SW 1271 (cell line): ENCODE measurements around the gene SCAI.
"Not testable (repeated sequence)": the region's sequence is repeated elsewhere in the genome, so short reads cannot be mapped to it uniquely, and the experiment has no call there.

ENCODE experiments used
- DNase-seq, 2 experiments: peaks; one replicate each; lab custom pipeline; 2025; lab: John Stamatoyannopoulos, UW

Gene SCAI

DNA sequence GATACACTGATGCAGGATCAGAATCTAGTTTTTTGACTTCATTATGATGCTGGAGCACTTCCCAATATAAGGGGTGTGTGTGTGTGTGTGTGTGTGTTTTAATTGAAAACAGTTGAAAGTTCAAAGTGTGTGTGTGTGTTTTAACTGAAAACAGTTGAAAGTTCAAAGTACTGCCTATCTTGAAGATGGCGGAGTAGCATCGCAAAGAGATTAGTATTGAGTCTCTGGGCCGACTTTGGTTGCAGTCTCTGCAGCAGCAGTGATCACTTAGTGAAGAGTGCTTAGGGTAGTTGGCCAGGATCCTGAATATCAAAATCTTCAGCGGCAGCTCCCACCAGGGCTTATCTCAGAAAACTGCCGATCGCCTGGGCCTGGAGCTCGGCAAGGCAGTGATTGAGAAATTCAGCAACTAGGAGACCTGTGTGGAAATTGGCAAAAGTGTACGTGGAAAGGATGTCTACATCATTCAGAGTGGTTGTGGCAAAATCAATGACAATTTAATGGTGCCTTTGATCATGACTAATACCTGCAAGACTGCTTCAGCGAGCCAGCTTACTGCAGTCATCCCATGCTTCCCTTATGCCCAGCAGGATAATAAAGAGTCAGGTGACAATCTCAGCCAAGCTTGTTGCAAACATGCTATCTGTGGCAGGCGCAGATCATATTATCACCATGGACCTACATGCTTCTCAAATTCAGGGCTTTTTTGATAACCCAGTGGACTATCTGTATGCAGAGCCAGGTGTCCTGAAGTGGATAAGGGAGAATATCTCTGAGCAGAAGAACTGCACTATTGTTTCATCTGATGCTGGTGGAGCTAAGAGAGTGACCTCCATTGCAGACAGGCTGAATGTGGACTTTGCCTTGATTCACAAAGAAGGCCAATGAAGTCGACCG lies 7.3 kb upstream of the SCAI start:
- no peak for DNase-seq

DNA sequence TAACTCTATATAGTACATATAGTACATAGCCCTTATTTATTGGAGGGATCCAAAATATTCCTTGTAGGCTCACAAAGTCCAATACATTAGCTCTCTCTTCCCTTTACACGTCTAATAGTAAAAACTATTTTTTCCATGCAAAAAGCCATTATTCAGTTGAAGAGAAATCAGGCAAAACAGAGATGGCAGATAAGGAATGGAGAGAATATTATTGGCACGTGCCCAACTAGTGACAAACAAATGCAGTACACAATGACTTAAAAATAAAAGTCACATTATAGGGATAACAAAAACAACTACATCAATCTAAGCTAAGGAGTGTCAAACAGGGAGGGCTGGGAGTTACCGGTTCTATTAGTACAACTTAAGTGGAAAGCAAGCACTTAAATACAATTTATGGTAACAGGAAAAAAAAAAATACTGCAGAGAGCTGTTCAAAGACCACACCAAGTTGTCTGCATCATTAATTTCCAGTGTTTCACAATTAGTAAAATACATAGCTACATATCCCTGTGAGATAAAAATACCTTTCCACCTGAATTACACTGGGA lies 4.1 kb upstream of the SCAI start:
- DNase-seq = no peak

DNA sequence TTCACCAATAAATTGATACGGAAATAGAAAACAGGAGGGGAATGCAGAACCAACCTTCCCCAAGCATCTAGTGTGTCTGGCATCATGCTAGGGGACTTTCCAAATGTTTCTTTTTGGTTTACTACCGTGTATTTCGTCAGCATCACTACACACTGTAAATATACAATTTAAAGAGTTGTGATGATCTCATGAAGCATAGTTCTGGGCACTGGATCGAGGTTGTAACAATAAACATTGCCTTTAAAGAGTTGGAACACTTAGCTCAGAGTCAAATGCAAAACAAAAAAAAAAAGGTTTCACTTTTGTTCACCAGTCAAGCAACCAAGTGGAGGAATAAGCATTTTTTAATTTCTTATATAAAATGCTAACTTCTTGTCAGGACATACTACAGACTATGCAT lies 2.9 kb upstream of the SCAI start:
- DNase-seq = no peak

DNA sequence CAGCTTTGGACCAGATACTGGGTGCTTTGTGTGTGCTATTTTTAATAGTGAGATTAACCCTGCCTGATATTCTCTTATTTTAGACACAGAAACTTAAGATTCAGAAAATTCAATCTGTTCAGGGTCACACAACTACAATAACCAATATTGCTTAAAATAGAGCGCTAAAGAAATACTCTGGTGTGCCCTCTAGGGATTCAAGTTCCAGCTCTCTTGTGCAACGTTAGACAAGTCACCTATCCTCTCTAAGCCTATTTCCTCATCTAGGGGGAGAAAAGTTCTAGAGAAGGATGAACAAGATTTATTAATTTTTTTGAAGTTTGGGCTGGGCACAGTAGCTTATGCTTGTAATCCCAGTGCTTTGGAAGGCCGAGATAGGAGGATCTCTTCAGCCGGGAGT lies 2.1 kb upstream of the SCAI start:
- no peak for DNase-seq

DNA sequence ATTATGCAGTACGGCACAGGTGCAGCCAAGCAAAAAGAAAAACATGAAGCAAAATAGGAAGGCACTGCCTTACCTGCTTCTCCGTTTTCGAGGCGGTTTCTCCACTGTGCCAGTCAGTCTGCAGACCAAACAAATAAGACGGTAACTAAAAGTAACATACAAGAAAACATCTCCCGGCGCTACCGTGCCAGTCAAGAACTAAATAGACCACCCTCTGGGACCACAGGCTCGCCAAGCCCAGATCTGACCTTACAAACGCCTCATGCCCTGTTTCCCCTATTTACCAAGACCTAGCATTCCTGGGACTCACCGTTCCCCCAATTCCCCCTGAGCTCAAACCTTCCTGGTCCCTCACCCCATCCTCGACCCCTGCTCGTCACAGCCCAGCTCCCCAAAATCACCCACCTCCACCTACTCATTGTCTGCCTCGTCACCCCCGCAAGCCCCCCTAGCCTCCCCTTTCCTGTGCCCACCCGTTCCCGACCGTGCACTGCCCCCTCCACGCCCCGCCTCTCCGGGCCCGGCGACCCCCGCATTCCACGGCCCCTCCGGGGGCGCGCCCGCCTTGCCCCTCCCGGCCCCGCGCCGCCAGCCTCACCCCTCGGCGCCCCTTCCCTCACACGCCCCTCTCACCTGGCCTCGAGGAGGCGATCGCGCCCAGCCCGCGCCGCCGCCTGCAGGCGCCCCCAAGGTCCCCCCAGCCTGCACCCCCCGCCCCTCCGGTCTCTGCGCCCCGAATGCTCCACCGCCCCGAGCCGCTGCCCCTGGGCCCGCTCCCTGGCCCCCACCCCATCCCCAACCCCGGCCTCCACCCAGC lies 560 bp downstream of the SCAI start:
- no peak for DNase-seq

DNA sequence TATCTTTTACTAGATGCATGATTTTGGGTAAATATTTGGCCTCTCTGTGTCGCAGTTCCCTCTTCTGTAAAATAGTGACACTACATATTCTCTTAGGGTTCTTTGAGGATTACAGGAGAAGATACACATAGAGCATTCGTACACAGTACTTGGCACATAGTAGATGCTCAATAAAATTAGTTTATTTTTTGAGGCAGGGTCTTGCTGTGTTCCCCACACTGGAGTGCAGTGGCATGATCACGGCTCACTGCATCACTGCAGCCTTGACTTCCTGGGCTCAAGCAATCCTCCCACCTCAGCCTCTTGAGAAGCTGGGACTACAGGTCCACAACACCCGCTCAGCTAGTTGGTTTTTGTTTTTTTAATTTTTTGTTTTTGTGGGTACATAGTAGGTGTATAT lies 1.6 kb downstream of the SCAI start:
- DNase-seq = no peak

DNA sequence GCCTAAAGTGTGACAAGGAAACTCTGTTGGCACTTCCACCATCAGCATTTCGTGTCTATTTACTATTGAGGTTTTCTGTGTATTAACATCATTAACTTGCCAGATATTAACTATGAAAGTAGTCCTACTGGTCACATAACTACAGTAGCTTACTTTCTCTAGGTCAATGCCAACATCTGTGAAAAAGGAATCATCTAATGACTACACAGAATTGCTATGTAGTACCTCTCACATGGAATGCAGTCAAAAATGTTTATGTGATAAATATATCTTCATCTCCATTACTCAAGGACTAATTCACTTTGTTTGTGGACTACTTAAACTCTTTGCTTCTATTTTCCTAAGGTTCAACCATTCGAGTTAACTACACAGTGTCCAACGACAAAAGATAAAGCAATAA lies 2.1 kb downstream of the SCAI start:
- DNase-seq = no peak

DNA sequence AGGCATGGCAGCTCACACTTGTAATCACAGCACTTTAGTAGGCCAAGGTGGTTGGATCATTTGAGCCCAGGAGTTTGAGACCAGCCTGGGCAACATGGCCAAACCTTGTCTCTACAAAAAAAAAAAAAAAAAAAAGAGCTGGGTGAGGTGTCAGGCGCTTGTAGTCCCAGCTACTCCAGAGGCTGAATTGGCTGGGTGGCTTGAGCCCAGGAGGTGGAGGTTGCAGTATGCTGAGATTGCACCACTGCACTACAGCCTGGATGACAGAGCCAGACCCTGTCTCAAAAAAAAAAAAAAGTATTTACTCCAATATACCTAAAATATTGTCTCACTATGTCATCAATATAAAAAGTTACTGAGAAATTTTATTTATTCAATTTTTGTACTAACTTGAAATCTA lies 2.8 kb downstream of the SCAI start:
- DNase-seq = no peak

DNA sequence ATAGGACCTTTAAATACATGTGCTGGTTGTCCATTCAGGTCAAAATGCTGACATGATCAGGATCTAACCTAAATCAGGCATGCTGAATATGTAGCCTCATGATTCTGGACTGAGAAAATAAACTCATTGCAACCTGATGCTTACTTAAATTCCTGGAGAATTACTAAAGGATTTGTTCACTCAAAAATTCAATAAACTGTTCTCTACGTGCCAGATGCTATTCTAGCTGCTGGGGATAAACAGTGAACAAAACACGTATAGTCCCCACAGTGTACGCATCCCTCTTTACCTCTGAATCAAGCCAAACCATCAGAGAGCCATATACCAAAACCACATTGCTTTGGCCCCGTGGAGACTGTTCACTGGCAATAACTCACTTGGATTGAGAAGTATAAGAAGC lies 6.1 kb downstream of the SCAI start:
- DNase-seq = no peak

DNA sequence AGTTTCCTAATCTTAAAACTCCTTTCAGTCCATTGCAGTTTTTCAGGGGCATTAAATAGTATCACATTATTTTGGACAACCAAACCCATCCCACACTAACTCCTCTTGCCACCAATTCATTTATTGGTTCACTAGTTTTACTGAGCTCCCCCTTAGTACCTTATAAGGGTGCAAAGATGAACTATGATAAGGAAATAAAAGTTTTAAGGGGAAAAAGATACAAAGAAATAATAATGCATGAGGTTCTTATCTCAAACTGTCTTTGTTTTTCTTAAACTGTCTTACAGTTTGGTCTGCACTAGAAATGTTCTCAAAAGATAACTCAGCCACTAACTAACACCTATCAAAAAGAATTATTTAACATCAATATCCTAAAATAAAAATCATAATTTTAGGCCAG lies 8.4 kb downstream of the SCAI start:
- no peak for DNase-seq

DNA sequence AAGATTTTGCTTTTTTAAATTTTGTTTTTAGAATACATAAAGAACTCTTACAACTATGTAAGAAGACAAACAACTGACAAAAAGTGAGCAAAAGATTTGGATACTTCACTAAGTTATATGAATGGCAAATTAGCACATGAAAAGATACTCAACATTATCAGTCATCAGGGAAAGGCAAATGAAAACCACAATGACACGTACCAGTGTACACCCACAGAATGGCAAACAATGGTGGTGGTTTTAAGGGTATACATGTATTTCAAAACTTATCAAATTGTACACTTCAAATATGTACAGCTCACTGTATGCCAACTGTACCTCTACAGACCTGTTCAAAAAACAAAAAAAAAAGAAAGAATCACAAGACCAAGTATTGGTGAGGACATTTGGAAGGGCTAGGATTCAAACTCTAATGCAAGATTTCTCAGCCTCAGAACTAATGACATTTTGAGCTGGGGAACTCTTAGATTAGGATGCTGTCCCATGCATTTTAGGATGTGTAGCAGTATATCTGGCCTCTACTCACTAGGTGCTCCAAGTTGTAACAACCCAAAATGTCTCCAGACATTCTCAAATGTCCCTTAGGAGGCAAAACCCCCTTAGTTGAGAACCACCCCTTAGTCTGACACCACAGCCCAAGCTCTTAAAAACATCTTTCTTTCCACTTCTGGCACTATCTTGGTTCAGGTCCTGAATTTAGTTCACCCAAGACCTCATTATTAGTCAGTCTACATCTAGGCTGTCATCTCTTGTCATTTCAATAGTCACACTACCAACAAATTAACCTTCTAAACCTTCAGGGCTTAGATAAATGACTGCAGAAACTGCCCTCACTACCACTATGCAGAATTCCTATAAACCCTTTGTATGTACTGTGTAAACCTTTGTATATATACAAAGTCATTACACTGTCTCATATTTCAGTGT lies 9.7 kb downstream of the SCAI start:
- DNase-seq = no peak

DNA sequence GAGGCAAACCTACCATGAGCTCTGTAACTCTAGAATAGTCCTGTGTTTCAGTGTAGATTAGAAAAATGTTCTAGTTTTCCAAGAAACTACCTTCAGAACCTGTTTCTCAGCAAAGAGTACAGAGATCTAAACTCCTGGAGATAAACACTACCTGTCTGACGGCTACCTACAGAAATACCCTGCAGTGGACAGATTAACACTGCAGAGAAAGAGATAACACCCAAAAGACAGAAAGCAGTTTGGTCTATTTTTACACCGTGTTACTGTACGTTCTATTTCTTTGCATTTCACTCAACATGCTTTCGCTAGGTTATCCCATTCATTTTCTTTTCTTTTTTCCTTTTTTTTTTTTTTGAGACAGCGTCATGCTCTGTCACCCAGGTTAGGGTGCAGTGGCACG lies 11.6 kb downstream of the SCAI start:
- no peak for DNase-seq

DNA sequence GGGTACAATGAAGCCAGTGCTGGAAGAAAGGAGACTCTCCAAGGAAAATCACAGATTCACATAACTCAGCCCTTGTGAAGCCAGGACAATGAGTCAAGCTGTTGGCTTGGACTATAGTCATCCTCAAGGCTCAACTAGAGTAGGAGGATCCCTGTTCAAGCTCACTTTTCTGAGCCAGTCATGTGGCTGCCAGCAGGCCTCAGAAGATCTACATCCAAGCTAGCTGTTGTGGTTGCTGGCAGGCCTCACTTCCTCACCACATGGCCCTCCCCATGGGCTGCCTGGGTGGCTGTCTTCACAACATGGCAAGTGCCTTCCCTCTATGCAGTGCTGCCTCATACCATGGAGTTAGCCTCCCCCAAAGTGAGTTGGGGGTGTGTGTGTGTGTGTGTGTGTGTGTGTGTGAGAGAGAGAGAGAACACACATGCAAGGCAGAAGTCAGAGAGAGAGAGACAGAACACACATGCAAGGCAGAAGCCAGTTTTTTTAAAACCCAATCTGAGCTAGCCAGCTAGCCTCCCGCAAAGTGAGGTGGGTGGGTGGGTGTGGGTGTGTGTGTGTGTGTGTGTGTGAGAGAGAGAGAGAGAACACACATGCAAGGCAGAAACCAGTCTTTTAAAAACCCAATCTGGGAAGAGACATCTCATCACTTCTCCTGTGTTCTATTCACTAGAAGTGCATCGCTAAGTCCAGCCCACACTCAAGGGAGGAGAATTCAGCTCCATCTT lies 17.1 kb downstream of the SCAI start:
- no peak for DNase-seq

DNA sequence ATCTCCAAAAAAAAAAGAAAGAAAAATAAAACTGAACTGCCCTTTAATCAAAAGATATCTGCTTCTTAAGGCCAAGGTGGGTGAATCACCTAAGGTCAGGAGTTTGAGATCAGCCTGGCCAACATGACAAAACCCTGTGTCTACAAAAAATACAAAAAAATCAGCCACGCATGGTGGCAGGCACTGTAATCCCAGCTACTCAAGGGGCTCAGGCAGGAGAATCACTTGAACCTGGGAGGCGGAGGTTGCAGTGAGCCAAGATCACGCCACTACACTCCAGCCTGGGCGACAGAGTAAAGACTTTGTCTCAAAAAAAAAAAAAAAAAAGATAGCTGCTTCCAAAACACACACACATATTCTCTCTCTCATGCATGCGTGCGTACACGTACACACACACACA lies 17.8 kb downstream of the SCAI start:
- no peak for DNase-seq

DNA sequence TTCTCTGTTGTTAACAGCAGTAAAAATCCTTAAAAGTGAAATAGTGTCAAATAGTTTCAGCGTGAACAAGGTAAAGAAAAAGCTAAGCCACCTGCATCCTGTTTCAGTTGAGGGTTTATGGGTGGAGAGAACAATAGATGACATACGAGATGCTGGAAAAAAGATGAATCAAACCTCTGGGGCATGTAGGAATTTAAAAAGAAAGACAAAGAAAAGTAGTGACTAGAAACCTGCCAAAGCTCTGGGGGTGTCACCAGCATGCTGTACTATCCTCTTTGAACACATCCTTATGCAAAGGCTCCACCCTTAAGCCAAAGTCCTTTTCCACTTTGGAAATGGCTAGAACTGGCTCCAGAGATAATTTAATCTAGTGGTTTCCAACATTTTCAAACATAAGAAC lies 22.2 kb downstream of the SCAI start:
- DNase-seq = no peak

DNA sequence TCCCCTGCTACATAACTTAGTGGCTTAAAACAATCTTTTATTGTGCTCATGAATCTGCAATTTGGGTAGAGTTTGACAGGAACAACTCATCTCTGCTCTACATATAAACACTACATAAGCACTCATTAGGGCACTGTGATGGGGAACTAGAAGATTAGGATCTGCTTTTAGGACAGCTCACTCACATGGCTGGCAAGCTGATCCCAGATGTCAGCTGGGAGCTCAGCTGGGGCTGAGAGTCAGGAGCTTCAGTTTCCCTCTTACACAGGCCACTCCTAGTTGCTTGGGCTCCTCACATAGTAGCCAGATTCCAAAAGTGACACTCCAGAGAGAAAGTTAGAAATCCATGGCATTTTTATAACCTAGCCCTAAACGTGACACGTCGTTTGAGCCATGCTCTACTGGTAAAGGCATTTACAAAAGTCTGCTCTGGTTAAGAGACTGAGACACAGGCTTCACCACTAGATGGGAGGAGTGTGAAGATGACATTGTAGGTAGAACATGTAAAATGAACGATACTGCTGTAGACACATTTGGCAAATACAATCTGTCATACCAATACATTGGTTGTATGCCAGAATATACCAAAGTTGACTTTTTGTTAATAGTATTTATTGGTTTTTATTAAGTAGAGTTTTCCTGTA lies 23.6 kb downstream of the SCAI start:
- no peak for DNase-seq

DNA sequence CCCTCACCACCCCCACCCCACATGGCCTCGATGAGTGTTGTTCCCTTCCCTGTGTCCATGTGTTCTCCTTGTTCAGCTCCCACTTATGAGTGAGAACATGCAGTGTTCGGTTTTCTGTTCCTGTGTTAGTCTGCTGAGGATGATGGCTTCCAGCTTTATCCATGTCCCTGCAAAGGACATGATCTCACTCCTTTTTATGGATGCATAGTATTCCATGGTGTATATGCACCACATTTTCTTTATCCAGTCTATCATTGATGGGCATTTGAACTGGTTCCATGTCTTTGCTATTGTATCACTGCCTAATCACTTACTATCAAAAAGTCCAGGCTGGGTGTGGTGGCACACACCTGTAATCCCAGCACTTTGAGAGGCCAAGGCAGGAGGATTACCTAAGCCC lies 24.6 kb downstream of the SCAI start:
- not testable (repeated sequence) for DNase-seq

DNA sequence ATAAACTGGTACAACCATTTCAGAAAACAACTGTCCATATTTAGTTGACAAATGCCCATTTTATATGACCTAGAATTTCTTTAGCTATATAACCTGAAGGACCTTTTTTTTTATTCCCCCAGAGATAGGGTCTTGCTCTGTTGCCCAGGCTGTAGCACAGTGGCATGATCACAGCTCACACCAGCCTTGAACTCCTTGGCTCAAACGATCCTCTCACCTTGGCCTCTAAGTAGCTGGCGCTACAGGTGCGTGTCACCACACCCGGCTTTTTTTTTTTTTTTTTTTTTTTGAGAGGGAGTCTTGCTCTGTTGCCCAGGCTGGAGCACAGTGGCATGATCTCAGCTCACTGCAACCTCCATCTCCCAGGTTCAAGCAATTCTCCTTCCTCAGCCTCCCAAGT lies 28.8 kb downstream of the SCAI start:
- not testable (repeated sequence) for DNase-seq

DNA sequence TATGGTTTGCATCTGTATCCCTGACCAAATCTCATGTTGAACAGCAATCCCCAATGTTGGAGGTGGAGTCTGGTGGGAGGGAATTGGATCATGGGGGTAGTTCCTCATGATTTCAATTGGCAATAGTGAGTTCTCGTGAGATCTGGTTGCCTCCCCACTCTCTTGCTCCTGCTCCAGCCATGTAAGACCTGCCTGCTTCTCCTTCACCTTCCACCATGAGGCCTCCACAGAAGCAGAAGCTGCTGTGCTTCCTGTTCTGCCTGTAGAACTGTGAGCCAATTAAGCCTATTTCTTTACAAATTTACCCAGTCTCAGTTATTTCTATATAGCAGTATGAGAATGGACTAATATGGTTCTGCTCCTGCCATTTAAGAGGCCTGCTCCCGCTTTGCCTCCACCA lies 32.9 kb downstream of the SCAI start:
- DNase-seq = no peak

DNA sequence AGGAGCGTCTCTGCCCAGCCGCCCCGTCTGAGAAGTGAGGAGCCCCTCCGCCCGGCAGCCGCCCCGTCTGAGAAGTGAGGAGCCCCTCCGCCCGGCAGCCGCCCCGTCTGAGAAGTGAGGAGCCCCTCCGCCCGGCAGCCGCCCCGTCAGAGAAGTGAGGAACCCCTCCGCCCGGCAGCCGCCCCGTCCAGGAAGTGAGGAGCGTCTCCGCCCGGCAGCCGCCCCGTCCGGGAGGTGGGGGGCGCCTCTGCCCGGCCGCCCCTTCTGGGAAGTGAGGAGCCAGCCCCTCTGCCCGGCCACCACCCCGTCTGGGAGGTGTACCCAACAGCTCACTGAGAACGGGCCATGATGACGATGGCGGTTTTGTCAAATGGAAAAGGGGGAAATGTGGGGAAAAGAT lies 34.8 kb downstream of the SCAI start:
- not testable (repeated sequence) for DNase-seq
